OCI-LY1 (cell line): ENCODE results near the gene MYO3B.
"Not testable (repeated sequence)": the region's sequence is repeated elsewhere in the genome, so short reads cannot be mapped to it uniquely, and the experiment has no call there.

Experiments used
- H2AFZ ChIP-seq: fragments of 200-600 bp; sonication (generic), shearing (Covaris generic); 2 replicates; pipeline ENCODE4 v1.6.0; 2014; ENCODE audit warnings: antibody characterized with exemption, mild to moderate bottlenecking, low read length
- H3F3A ChIP-seq: fragments of 200-600 bp; sonication (generic), shearing (Covaris generic); 2 replicates; pipeline ENCODE4 v1.6.0; 2014; ENCODE audit warnings: mild to moderate bottlenecking, antibody characterized with exemption, low read length, moderate library complexity; ENCODE audit not compliant: insufficient read depth
- H3K27ac ChIP-seq: fragments of 200-600 bp; sonication (generic); 2 replicates; pipeline ENCODE4 v1.5.1; 2014; ENCODE audit warnings: low read length, mixed run types, mild to moderate bottlenecking, low read depth; ENCODE audit not compliant: poor library complexity, severe bottlenecking
- H3K27me3 ChIP-seq: fragments of 200-600 bp; sonication (generic); 2 replicates; pipeline ENCODE4 v1.6.0; 2014; ENCODE audit warnings: antibody characterized with exemption, mild to moderate bottlenecking, low read length, moderate library complexity; ENCODE audit not compliant: insufficient read depth
- H3K36me3 ChIP-seq: fragments of 200-600 bp; sonication (generic); 2 replicates; pipeline ENCODE4 v1.6.1; 2014; ENCODE audit warnings: mild to moderate bottlenecking, antibody characterized with exemption, low read length, moderate library complexity, mixed read lengths; ENCODE audit not compliant: insufficient read depth
- H3K4me1 ChIP-seq: fragments of 200-600 bp; sonication (generic); 2 replicates; pipeline ENCODE4 v1.5.1; 2014; ENCODE audit warnings: mild to moderate bottlenecking, low read length, moderate library complexity; ENCODE audit not compliant: insufficient read depth, severe bottlenecking
- H3K4me2 ChIP-seq: fragments of 200-600 bp; sonication (generic), shearing (Covaris generic); 2 replicates; pipeline ENCODE4 v1.6.1; 2014; ENCODE audit warnings: low read length
- H3K4me3 ChIP-seq: fragments of 200-600 bp; sonication (generic); 2 replicates; pipeline ENCODE4 v1.5.1; 2014; ENCODE audit warnings: low read length, low read depth, mild to moderate bottlenecking, mixed read lengths; ENCODE audit not compliant: poor library complexity, severe bottlenecking
- H3K79me2 ChIP-seq: fragments of 200-600 bp; shearing (Covaris generic); 2 replicates; pipeline ENCODE4 v1.6.1; 2016; ENCODE audit warnings: mixed run types, low read length, mixed read lengths; ENCODE audit not compliant: insufficient read depth
- H3K9ac ChIP-seq: fragments of 200-600 bp; sonication (generic), shearing (Covaris generic); 2 replicates; pipeline ENCODE4 v1.6.1; 2014; ENCODE audit warnings: mild to moderate bottlenecking, low read length, mixed read lengths
- H3K9me2 ChIP-seq: fragments of 200-600 bp; sonication (generic), shearing (Covaris generic); 2 replicates; pipeline ENCODE4 v1.6.1; 2014; ENCODE audit warnings: low read depth, mild to moderate bottlenecking, low read length, mixed read lengths
- H3K9me3 ChIP-seq: fragments of 200-600 bp; shearing (Covaris generic); 2 replicates; pipeline ENCODE4 v1.6.1; 2014; ENCODE audit warnings: low read length, mixed read lengths
- H4K20me1 ChIP-seq: fragments of 200-600 bp; sonication (generic), shearing (Covaris generic); 2 replicates; pipeline ENCODE4 v1.6.0; 2016; ENCODE audit warnings: mild to moderate bottlenecking, low read length; ENCODE audit not compliant: insufficient read depth
- EZH2 ChIP-seq: fragments of 200-600 bp; sonication (generic), shearing (Covaris generic); IDR thresholded peaks from 2 replicates; pipeline ENCODE4 v1.8.0; 2017; ENCODE audit warnings: borderline replicate concordance, mixed run types, mild to moderate bottlenecking, antibody characterized with exemption, low read length, moderate library complexity, mixed read lengths
- TF ChIP-seq, protein P1 (sequence below): fragments of 200-600 bp; sonication (generic), shearing (Covaris generic); IDR thresholded peaks from 2 replicates; pipeline ENCODE4 v1.5.1; 2017; ENCODE audit warnings: mild to moderate bottlenecking, antibody characterized with exemption, low read length, moderate library complexity, mixed read lengths

MYO3B gene

GRCh38 chr2:170433448-170433847 is 255.5 kb downstream of the MYO3B start:
- H3K27ac ChIP-seq: no peak overlapping the region
- H3K9me2 ChIP-seq: no peaks in the 10 kb centered on the region
- no peaks in the 10 kb centered on the region for H4K20me1 ChIP-seq
- H3K36me3 ChIP-seq: no peaks in the 10 kb centered on the region
- peaks cover 14% of the 10 kb centered on the region for H3K4me1 ChIP-seq
- no peak overlapping the region for H3K4me2 ChIP-seq
- no peaks in the 10 kb centered on the region for H3K27me3 ChIP-seq
- no peaks in the 10 kb centered on the region for H3K79me2 ChIP-seq
- no peaks in the 10 kb centered on the region for H3K9me3 ChIP-seq
- H2AFZ ChIP-seq: no peak overlapping the region
- TF ChIP-seq, protein P1, sequence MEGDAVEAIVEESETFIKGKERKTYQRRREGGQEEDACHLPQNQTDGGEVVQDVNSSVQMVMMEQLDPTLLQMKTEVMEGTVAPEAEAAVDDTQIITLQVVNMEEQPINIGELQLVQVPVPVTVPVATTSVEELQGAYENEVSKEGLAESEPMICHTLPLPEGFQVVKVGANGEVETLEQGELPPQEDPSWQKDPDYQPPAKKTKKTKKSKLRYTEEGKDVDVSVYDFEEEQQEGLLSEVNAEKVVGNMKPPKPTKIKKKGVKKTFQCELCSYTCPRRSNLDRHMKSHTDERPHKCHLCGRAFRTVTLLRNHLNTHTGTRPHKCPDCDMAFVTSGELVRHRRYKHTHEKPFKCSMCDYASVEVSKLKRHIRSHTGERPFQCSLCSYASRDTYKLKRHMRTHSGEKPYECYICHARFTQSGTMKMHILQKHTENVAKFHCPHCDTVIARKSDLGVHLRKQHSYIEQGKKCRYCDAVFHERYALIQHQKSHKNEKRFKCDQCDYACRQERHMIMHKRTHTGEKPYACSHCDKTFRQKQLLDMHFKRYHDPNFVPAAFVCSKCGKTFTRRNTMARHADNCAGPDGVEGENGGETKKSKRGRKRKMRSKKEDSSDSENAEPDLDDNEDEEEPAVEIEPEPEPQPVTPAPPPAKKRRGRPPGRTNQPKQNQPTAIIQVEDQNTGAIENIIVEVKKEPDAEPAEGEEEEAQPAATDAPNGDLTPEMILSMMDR: no peak
- TF ChIP-seq EZH2: no peak
- H3K4me3 ChIP-seq: no peak overlapping the region
- no peak overlapping the region for H3K9ac ChIP-seq
- H3F3A ChIP-seq: no peaks in the 10 kb centered on the region

DNA sequence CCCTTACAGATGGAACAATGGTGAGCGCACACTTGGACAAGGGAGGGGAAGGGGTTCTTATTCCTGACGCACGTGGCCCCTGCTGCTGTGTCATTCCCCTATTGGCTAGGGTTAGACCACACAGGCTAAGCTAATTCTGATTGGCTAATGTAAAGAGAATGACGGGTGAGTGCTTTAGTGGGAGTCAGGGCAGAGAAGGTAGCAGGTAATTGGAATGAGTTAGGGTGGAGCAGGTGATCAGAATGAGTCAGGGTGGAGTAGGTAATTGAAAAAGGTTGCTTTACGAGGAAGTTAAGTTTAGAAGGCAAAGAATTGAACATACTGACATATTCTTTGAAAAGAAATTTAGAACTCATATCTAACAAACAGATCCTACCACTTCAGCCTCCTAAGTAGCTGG is 256.4 kb downstream of the MYO3B start:
- H3K9me3 ChIP-seq, H3K9me2 ChIP-seq, H3K27me3 ChIP-seq, H3K4me2 ChIP-seq, H3K36me3 ChIP-seq, H4K20me1 ChIP-seq, H3K27ac ChIP-seq, H3K79me2 ChIP-seq, H2AFZ ChIP-seq, H3F3A ChIP-seq, H3K4me3 ChIP-seq, H3K9ac ChIP-seq: not testable (repeated sequence)
- peaks cover 14% of the 10 kb centered on the region for H3K4me1 ChIP-seq

GRCh38 chr2:170434900-170435621 is 257.1 kb downstream of the MYO3B start:
- H3K27ac ChIP-seq: no peak overlapping the region
- no peaks in the 10 kb centered on the region for H3K9me3 ChIP-seq
- no peaks in the 10 kb centered on the region for H3K9me2 ChIP-seq
- peaks cover 14% of the 10 kb centered on the region for H3K4me1 ChIP-seq
- no peak overlapping the region for H3K9ac ChIP-seq
- no peaks in the 10 kb centered on the region for H3F3A ChIP-seq
- no peaks in the 10 kb centered on the region for H3K27me3 ChIP-seq
- TF ChIP-seq EZH2: no peak
- TF ChIP-seq, protein P1: no peak
- H3K4me2 ChIP-seq: peak overlapping the region; percentile 9; the same call in 1 of the 2 replicates
- no peaks in the 10 kb centered on the region for H3K36me3 ChIP-seq
- H3K79me2 ChIP-seq: no peaks in the 10 kb centered on the region
- no peaks in the 10 kb centered on the region for H4K20me1 ChIP-seq
- H2AFZ ChIP-seq: no peak overlapping the region
- H3K4me3 ChIP-seq: no peak overlapping the region
